Stomach (tissue), 9 donors: ENCODE data around the gene HJURP. TPM values are rescaled to one million over a fixed set of nuclear protein-coding genes. Genes with fewer than 3 reads are reported as not detected.

Experiments used
- DNase-seq, 2 donors: peaks; one replicate each; pipeline versions ENCODE4 v3.0.0 to v3.0.0-alpha.2; 2013 to 2019
- H3K27ac ChIP-seq, 5 donors: fragments of 200-600 bp in 4 of 5; sonication (generic) in 4 of 5; one replicate each; pipeline ENCODE4 v1.5.1; 2013 to 2019; ENCODE audit warnings: mild to moderate bottlenecking in 1 of 5, moderate library complexity in 1 of 5
- H3K27me3 ChIP-seq, 3 donors: fragments of 200-600 bp; sonication (generic); one replicate each; pipeline ENCODE4 v1.5.1; 2017 to 2019; ENCODE audit warnings: mixed run types in 1 of 3
- H3K36me3 ChIP-seq, 4 donors: fragments of 200-600 bp; sonication (generic); 1 replicate in 3 of 4; 2 replicates in 1 of 4; pipeline ENCODE4 v1.5.1; 2016 to 2019
- H3K4me1 ChIP-seq, 4 donors: fragments of 200-600 bp; sonication (generic); one replicate each; pipeline ENCODE4 v1.5.1; 2016 to 2019
- H3K4me3 ChIP-seq, 4 donors: fragments of 200-600 bp; sonication (generic) in 3 of 4; one replicate each; pipeline ENCODE4 v1.5.1; 2016 to 2019; ENCODE audit warnings: mild to moderate bottlenecking in 1 of 4
- H3K9me3 ChIP-seq, 4 donors: fragments of 200-600 bp; sonication (generic); one replicate each; pipeline ENCODE4 v1.5.1; 2016 to 2019
- CTCF ChIP-seq, 7 experiments: fragments of 450-650 bp in 4 of 7; fragments of 200-600 bp in 3 of 7; sonication (generic) in 3 of 7; IDR thresholded peaks; one replicate each; pipeline ENCODE4 v1.5.1; 2016 to 2019; ENCODE audit warnings: antibody characterized with exemption in 7 of 7, control low read depth in 2 of 7, mild to moderate bottlenecking in 1 of 7
- EP300 ChIP-seq: sonication (generic); formaldehyde crosslinking; IDR thresholded peaks from one replicate; pipeline ENCODE4 v1.6.1; 2017; ENCODE audit warnings: antibody characterized with exemption
- POLR2A ChIP-seq, 4 donors: fragments of 450-650 bp; IDR thresholded peaks; one replicate each; pipeline ENCODE4 v1.6.1; 2016; ENCODE audit warnings: antibody characterized with exemption in 4 of 4, control low read depth in 2 of 4, mild to moderate bottlenecking in 1 of 4, moderate library complexity in 1 of 4
- POLR2AphosphoS5 ChIP-seq, 3 donors: sonication (generic); formaldehyde crosslinking; IDR thresholded peaks; one replicate each; pipeline ENCODE4 v1.6.1; 2016; ENCODE audit warnings: antibody characterized with exemption in 3 of 3
- WGBS, 5 donors: extraction: QIAGEN DNeasy Blood & Tissue Kit in 3 of 5; methylation state at CpG; one replicate each; pipeline versions ENCODE4 v1.1.5 to v1.1.7; 2013 to 2018; 5-methylcytosine and 5-hydroxymethylcytosine counted together
- intact Hi-C: fragments of 100-400 bp; cut with DNase I; formaldehyde crosslinking; loops from one replicate; pipeline ENCODE4 v1.15.1; 2023; ENCODE audit warnings: low total_unique reads
- polyA plus RNA-seq, 3 donors: library from polyadenylated mRNA; stranded (reverse); fragments of 200-250 nt; gene quantifications; one replicate each; pipeline ENCODE4 v1.2.3, GENCODE V29; 2013
- total RNA-seq, 5 donors: library from RNA; depleted of rRNA; stranded (reverse); fragments of >200 nt; gene quantifications; one replicate each; pipeline versions ENCODE4 v1.1.0 to v1.2.3, GENCODE V29; 2014 to 2016
- donor health status: healthy with polysubstance abuse.
- donor health status: Bipolar disorder and iron deficiency.
- donor health status: healthy.

The HJURP gene
- total and polyA plus RNA-seq, 8 donors: 1.2 to 28.3 (median 3.0) TPM

- Histone ChIP-seq H3K4me3 (no peak overlapping the region), H3K4me1 (peaks cover 8 to 26% (median 14%) of the 10 kb centered on the region in 4 donors), H3K27me3 (peaks cover 0 to 20% (median 4%) of the 10 kb centered on the region in 3 donors), H3K36me3 (peaks cover 0 to 14% (median 0%) of the 10 kb centered on the region in 4 donors), H3K9me3 (no peaks in the 10 kb centered on the region), H3K27ac (no peak overlapping the region)
- TF ChIP-seq POLR2AphosphoS5 (IDR thresholded peaks at IDR 0.05): no peak
- no peak for TF ChIP-seq EP300
- TF ChIP-seq CTCF (IDR thresholded peaks at IDR 0.05): no peak
- TF ChIP-seq POLR2A (IDR thresholded peaks at IDR 0.05): no peak
- 93 to 97% (median 96%) methylated on average over 13 of the region's 13 CpGs for WGBS, 5 donors
- intact Hi-C loops: no loop called here
- no peak for DNase-seq
These were observed 4.6 kb downstream of the HJURP start for GRCh38 chr2:233849607-233850271.

DNA sequence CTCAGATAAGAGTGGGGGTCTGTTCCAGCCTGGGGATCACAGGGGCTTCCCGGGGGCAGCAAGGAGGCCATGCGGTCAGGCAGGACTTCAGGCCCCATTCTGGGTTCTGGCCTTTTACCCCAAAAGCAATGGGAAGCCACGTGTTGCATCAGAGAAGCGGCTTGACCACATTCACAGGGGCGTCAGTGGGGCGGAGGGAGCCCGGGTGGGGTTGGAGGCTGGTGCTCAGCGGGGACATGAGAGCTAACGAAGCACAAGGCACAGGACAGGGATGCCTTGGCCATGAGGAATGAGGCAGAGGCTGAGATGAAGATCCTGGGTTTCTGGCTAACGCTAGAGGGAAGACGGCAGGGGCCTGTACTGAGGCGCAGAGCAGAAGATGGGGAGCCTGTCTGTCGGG, 6.1 kb downstream of the HJURP start:
- peaks cover 0 to 26% (median 0%) of the 10 kb centered on the region in 4 donors for H3K36me3 ChIP-seq
- no peak overlapping the region for H3K27ac ChIP-seq
- no peaks in the 10 kb centered on the region for H3K9me3 ChIP-seq
- peaks cover 0 to 13% (median 0%) of the 10 kb centered on the region in 3 donors for H3K27me3 ChIP-seq
- DNase-seq: no peak
- 89 to 98% (median 97%) methylated on average over 13 of the region's 13 CpGs for WGBS, 5 donors
- peaks cover 0 to 15% (median 3%) of the 10 kb centered on the region in 4 donors for H3K4me1 ChIP-seq
- no peak for TF ChIP-seq EP300
- intact Hi-C loops: no loop called here
- no peak overlapping the region for H3K4me3 ChIP-seq

DNA sequence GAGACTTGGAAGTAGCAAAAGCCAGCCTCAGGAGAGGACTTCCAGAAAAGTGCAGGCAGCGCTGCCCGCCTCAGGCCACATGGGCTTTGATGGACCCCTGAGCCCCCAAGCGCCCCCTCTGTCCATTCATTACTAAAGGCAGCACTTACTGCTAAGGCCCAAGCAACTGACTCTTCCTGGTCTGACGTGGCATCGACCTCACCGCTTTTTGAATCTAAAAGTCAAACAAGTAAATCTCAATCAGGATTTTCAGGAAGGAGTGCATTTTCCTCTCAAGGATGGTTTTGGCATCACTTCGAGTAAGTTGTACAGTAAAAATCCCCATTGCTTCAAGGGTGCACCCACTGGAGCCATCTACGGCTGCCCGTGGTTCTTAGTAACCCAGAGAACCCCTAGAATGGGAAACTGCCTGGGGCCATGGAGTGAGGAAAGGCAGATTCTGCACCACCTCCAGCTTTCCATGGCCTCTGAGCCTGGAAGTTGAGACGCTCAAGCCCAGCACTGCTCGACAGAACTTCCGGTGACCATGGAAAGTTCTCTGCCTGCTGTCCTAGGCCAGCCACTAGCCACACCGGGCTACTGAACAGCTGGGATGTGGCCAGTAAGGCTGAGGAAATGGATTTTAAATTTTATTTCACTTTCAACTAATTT, 7.0 kb downstream of the HJURP start:
- Histone ChIP-seq H3K27ac (no peak overlapping the region), H3K4me3 (no peak overlapping the region), H3K36me3 (peaks cover 0 to 26% (median 0%) of the 10 kb centered on the region in 4 donors), H3K4me1 (peaks cover 0 to 6% (median 0%) of the 10 kb centered on the region in 4 donors), H3K27me3 (peaks cover 0 to 13% (median 0%) of the 10 kb centered on the region in 3 donors), H3K9me3 (no peaks in the 10 kb centered on the region)
- 94 to 97% (median 96%) methylated on average over 13 of the region's 13 CpGs for WGBS, 5 donors
- no peak for TF ChIP-seq CTCF (IDR thresholded peaks at IDR 0.05)
- TF ChIP-seq POLR2AphosphoS5 (IDR thresholded peaks at IDR 0.05): no peak
- TF ChIP-seq EP300: no peak
- TF ChIP-seq POLR2A (IDR thresholded peaks at IDR 0.05): no peak
- peak in 1 of 2 donors; percentile 15 for DNase-seq
- intact Hi-C loops: no loop called here

DNA sequence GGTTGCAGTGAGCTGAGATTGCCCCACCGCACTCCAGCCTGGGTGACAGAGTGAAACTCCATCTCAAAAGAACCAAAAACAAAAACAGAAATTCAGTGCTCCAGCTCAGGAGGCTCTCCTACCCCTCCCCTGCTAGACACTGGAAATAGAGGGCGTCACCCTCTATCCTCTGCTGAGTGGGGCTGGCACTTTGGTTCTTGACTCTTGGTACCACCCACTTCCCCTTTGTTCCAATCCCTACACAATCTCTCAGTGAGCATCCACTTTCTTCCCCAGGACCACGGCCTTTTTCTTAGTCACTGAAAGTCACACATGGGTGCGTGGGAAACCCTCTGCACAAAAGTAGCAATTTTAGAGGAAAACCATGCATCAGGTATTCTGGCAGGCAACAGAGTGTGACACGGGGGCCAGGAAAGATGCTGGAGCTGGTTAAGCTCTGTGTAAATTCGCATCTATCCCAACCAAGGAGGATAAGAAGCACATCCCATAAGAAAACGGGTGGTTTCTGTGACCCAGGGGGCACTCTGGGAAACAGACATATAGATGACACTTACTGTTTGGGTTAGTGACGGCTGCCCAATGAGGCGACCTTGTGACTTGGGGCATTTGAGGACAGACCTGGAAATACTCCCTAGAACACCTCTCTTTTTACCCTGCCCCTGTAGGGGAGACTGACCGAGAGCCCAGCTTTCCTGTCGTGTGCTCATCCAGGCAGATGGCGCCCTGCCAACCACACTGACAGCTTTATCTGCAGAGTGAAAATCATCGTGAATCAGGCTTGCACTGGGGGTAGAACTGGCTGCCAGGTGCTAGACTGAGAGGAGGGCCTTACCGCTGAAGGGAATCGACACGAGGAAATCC, 7.7 kb downstream of the HJURP start:
- Histone ChIP-seq H3K27ac (no peak overlapping the region), H3K36me3 (peaks cover 0 to 29% (median 0%) of the 10 kb centered on the region in 4 donors), H3K9me3 (no peaks in the 10 kb centered on the region), H3K4me3 (no peak overlapping the region), H3K27me3 (peaks cover 0 to 7% (median 0%) of the 10 kb centered on the region in 3 donors), H3K4me1 (no peaks in the 10 kb centered on the region)
- WGBS, 5 donors: 86 to 94% (median 90%) methylated on average over 16 of the region's 16 CpGs
- intact Hi-C loops: no loop called here
- peak in 1 of 2 donors; percentile 24 for DNase-seq
- TF ChIP-seq CTCF (IDR thresholded peaks at IDR 0.05) (no peak), POLR2A (IDR thresholded peaks at IDR 0.05) (no peak), POLR2AphosphoS5 (IDR thresholded peaks at IDR 0.05) (no peak), EP300 (no peak)
